HL-60 (cell line): ENCODE results near the gene ANKRD22.

Experiments used
- CTCF ChIP-seq: IDR thresholded peaks from one replicate; pipeline ENCODE4 v1.5.1; 2011; ENCODE audit warnings: low read length, control low read depth, inconsistent platforms; ENCODE audit not compliant: insufficient read depth
- GABPA ChIP-seq: IDR thresholded peaks from 2 replicates; pipeline ENCODE4 v1.6.1; 2012; ENCODE audit warnings: low read depth
- SPI1 ChIP-seq: IDR thresholded peaks from 2 replicates; pipeline ENCODE4 v1.6.1; 2012; ENCODE audit warnings: low read depth, mild to moderate bottlenecking, borderline replicate concordance

GRCh38 chr10:88886557-88886956, 34.9 kb upstream of the ANKRD22 start:
- TF ChIP-seq GABPA: no peak
- no peak for TF ChIP-seq CTCF
- TF ChIP-seq SPI1: no peak
